PC-3 (cell line): ENCODE results near the gene TCEANC2. TPM values are rescaled to one million over a fixed set of nuclear protein-coding genes. Genes with fewer than 3 reads are reported as not detected.

Experiments used
- ATAC-seq: fragments of 200-7000 bp; cut with Tn5 transposase; 2 replicates; pipeline ENCODE4 v1.9.1; 2020; ENCODE audit warnings: mild to moderate bottlenecking, moderate library complexity
- BruUV-seq: library from RNA; stranded (reverse); fragments of 400-500 nt; replicated peaks from 2 replicates; lab custom pipeline; 2021; lab: Mats Ljungman, UMichigan
- CTCF ChIA-PET: fragments of 300-600 bp; sonication (Branson Sonifier 250); formaldehyde crosslinking; loops from one replicate; lab custom pipeline; 2022; ENCODE audit warnings: antibody characterized with exemption; lab: Charles Lee
- POLR2A ChIA-PET: fragments of 300-600 bp; sonication (Branson Sonifier 250); formaldehyde crosslinking; loops from one replicate; lab custom pipeline; 2022; ENCODE audit warnings: antibody characterized with exemption; ENCODE audit not compliant: unreplicated experiment; lab: Charles Lee
- DNase-seq: peaks from one replicate; pipeline ENCODE4 v3.0.0-alpha.2; 2015
- H2AFZ ChIP-seq: fragments of 300-600 bp; sonication (generic); 2 replicates; pipeline ENCODE4 v1.6.0; 2016; ENCODE audit warnings: antibody characterized with exemption, low read length
- H3F3A ChIP-seq: fragments of 300-600 bp; sonication (generic); one replicate; pipeline ENCODE4 v1.6.0; 2017; ENCODE audit warnings: antibody characterized with exemption, low read length, control low read depth, mild to moderate bottlenecking; ENCODE audit not compliant: unreplicated experiment
- H3K27ac ChIP-seq: fragments of 300-600 bp; sonication (generic); 2 replicates; pipeline ENCODE4 v1.5.1; 2016; ENCODE audit warnings: mild to moderate bottlenecking, low read length
- H3K27me3 ChIP-seq: fragments of 300-600 bp; sonication (generic); 2 replicates; pipeline ENCODE4 v1.6.1; 2016; ENCODE audit warnings: low read length, mixed read lengths
- H3K36me3 ChIP-seq: fragments of 300-600 bp; sonication (generic); 2 replicates; pipeline ENCODE4 v1.6.1; 2016; ENCODE audit warnings: low read depth, mixed run types, low read length, mixed read lengths
- H3K4me1 ChIP-seq: fragments of 300-600 bp; sonication (generic); 2 replicates; pipeline ENCODE4 v1.5.1; 2016; ENCODE audit warnings: low read length; ENCODE audit not compliant: insufficient read depth
- H3K4me2 ChIP-seq: fragments of 300-600 bp; sonication (generic); 2 replicates; pipeline ENCODE4 v1.6.0; 2016; ENCODE audit warnings: low read length
- H3K4me3 ChIP-seq: fragments of 300-600 bp; sonication (generic); 2 replicates; pipeline ENCODE4 v1.5.1; 2016; ENCODE audit warnings: mild to moderate bottlenecking, low read length, mixed read lengths
- H3K79me2 ChIP-seq: fragments of 300-600 bp; sonication (generic); 2 replicates; pipeline ENCODE4 v1.6.1; 2017; ENCODE audit warnings: low read length, mixed read lengths
- H3K9ac ChIP-seq: fragments of 300-600 bp; sonication (generic); 2 replicates; pipeline ENCODE4 v1.6.0; 2016; ENCODE audit warnings: mild to moderate bottlenecking, low read length
- H3K9me2 ChIP-seq: fragments of 300-600 bp; sonication (generic); replicated peaks from 2 replicates; pipeline ENCODE4 v1.6.1; 2016; ENCODE audit warnings: mixed run types, low read length, mixed read lengths
- H3K9me3 ChIP-seq: fragments of 300-600 bp; sonication (generic); 2 replicates; pipeline ENCODE4 v1.6.1; 2016; ENCODE audit warnings: low read length, mixed read lengths
- H4K20me1 ChIP-seq: fragments of 300-600 bp; sonication (generic); 2 replicates; pipeline ENCODE4 v1.6.1; 2016; ENCODE audit warnings: low read length, mixed read lengths
- EZH2 ChIP-seq: fragments of 300-600 bp; sonication (generic); IDR thresholded peaks from one replicate; pipeline ENCODE4 v1.6.1; 2017; ENCODE audit warnings: antibody characterized with exemption, mild to moderate bottlenecking, low read length; ENCODE audit not compliant: unreplicated experiment
- EZH2phosphoT487 ChIP-seq: fragments of 300-600 bp; sonication (generic); IDR thresholded peaks from 2 replicates; pipeline ENCODE4 v1.6.1; 2018; ENCODE audit warnings: mild to moderate bottlenecking, antibody characterized with exemption, low read length, borderline replicate concordance
- intact Hi-C: fragments of 100-400 bp; cut with micrococcal nuclease; formaldehyde crosslinking; loops from 2 replicates; pipeline ENCODE4 v1.9.0; 2023
- total RNA-seq: library from RNA; depleted of rRNA; stranded (reverse); fragments of >200 nt; gene quantifications from 2 replicates; pipeline ENCODE4 v1.2.3, GENCODE V29; 2014
- TF ChIP-seq, protein P1 (sequence below): fragments of 300-600 bp; sonication (generic); conservative IDR thresholded peaks from 2 replicates; pipeline ENCODE4 v1.5.1; 2017; ENCODE audit warnings: antibody characterized with exemption, low read depth, mild to moderate bottlenecking, low read length

TCEANC2 gene
- total RNA-seq, 1 experiment from 2014 or later = 4.2 TPM

DNA sequence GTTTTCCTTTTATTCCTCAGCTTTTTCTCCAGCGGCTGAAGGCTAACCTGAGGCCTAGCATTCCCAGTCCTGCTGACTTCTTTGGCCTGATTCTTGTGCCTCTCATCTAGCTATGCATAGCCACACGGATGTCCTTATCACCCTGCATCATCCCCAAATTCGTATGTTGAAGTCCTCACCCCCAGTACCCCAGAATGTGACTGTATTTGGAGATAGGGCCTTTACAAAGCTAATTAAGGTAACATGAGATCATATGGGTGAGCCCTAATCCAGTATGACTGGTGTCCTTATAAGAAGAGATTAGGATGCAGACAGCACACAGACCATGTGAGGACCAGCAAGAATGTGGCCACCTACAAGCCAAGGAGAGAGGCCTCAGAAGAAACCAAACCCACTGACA, 54.7 kb downstream of the TCEANC2 start:
- ChIA-PET POLR2A (interaction anchor here (0.6 kb wide), 1 partner anchor 693 kb away, joined by 5 read pairs; the partner anchor contains the start of gene TTC22), CTCF (interaction anchor here (0.5 kb wide), 1 partner anchor 381 kb away, joined by 10 read pairs; no protein-coding TSS in a partner anchor)
- no peaks in the 10 kb centered on the region for H3K36me3 ChIP-seq
- no peaks in the 10 kb centered on the region for H3K4me1 ChIP-seq
- no peaks in the 10 kb centered on the region for H3K27me3 ChIP-seq
- H3K9me3 ChIP-seq = no peaks in the 10 kb centered on the region
- DNase-seq (no peak), ATAC-seq (no peak)
- H3K27ac ChIP-seq = no peak overlapping the region
- no peaks in the 10 kb centered on the region for H4K20me1 ChIP-seq
- no peak overlapping the region for H3K9ac ChIP-seq
- no peak overlapping the region for H3K4me3 ChIP-seq
- no peak overlapping the region for H3K4me2 ChIP-seq
- H3K79me2 ChIP-seq = no peaks in the 10 kb centered on the region
- no peak overlapping the region for H2AFZ ChIP-seq
- intact Hi-C loops = no loop called here
- no TSS peak for BruUV-seq
- H3K9me2 ChIP-seq = no peaks in the 10 kb centered on the region
- H3F3A ChIP-seq = no peaks in the 10 kb centered on the region
- TF ChIP-seq EZH2 = no peak
- TF ChIP-seq EZH2phosphoT487 = no peak
- TF ChIP-seq, protein P1, sequence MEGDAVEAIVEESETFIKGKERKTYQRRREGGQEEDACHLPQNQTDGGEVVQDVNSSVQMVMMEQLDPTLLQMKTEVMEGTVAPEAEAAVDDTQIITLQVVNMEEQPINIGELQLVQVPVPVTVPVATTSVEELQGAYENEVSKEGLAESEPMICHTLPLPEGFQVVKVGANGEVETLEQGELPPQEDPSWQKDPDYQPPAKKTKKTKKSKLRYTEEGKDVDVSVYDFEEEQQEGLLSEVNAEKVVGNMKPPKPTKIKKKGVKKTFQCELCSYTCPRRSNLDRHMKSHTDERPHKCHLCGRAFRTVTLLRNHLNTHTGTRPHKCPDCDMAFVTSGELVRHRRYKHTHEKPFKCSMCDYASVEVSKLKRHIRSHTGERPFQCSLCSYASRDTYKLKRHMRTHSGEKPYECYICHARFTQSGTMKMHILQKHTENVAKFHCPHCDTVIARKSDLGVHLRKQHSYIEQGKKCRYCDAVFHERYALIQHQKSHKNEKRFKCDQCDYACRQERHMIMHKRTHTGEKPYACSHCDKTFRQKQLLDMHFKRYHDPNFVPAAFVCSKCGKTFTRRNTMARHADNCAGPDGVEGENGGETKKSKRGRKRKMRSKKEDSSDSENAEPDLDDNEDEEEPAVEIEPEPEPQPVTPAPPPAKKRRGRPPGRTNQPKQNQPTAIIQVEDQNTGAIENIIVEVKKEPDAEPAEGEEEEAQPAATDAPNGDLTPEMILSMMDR = no peak

DNA sequence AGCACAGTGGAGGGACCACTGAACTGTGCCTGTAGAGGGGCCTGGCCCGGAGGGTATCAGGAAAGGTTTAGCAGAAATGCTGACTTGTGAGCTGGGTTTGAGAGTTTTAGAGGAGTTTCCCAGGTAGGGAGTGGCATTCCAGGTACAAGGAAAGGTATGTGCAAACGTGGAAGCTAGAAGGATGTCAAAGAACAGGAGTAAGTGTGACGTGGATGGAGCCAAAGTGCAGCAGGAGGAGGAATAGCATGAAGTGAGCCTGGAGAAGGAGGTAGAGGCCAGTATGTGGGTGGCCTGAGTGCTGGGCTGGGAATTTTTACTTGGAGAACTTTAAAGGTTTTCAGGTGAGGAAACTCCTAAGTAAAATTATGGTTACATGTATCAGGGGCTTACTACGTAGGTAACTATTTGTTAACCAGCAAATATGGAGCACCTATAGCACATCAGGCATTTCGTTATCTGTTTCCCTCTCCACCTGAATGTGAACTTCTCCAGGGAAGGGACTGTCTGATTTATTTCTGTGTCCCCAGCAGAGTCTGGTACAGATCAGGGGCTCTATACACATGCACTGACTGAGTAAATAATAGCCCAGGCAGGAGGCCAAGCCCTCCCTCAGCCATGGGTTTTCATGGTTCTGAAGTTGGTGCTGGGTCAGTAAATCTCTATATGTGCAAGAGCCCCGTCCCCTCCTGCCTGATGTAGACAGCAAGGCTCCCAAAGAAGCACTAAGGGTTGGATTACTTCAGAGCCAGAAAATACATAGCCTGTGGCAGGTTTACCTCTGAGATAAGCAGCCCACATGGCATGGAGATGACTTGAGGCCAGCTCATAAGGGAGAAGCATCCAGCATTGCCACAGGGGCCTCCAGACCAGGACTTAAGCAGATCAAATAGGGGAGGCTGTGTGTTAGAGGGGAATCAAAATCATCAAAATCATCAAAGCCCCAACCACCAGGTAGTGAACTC, 56.0 kb downstream of the TCEANC2 start:
- no TSS peak for BruUV-seq

More for the DNA sequence above, 56.0 kb downstream of the TCEANC2 start:
- intact Hi-C loops = no loop called here
- Histone ChIP-seq H3K9me3 (no peaks in the 10 kb centered on the region), H3K4me1 (no peaks in the 10 kb centered on the region), H3F3A (no peaks in the 10 kb centered on the region), H3K27me3 (no peaks in the 10 kb centered on the region), H4K20me1 (no peaks in the 10 kb centered on the region), H2AFZ (no peak overlapping the region), H3K9me2 (no peaks in the 10 kb centered on the region), H3K27ac (no peak overlapping the region), H3K9ac (no peak overlapping the region), H3K79me2 (no peaks in the 10 kb centered on the region), H3K36me3 (no peaks in the 10 kb centered on the region), H3K4me3 (no peak overlapping the region), H3K4me2 (no peak overlapping the region)
- TF ChIP-seq, protein P1 = no peak
- TF ChIP-seq EZH2phosphoT487 (no peak), EZH2 (no peak)
- DNase-seq = no peak
- CTCF ChIA-PET = interaction anchor here (0.6 kb wide), 1 partner anchor 181 kb away, joined by 3 read pairs; no protein-coding TSS in a partner anchor
- POLR2A ChIA-PET = interaction anchor here (0.6 kb wide), 1 partner anchor 15 kb away, joined by 3 read pairs; no protein-coding TSS in a partner anchor
- no peak for ATAC-seq
